Endometrial microvascular endothelial cells (primary cell): Measurements from ENCODE around the gene LINC00305. TPM values are rescaled to one million over a fixed set of nuclear protein-coding genes. Genes with fewer than 3 reads are reported as not detected.

Source experiments
- in situ Hi-C: cut with HindIII; loops from 2 replicates; pipeline ENCODE4 v1.10.0; 2017; ENCODE audit warnings: low sequenced_read_pairs, low pct_unique_long_range_greater_than_20kb; ENCODE audit errors: inconsistent ontology term
- total RNA-seq: library from RNA; depleted of rRNA; stranded (reverse); fragments of >200 nt; gene quantifications from one replicate; pipeline ENCODE4 v1.2.3, GENCODE V29; 2015; ENCODE audit errors: inconsistent ontology term

Gene LINC00305
- total RNA-seq, 1 donor from 2014 or later = not detected

DNA sequence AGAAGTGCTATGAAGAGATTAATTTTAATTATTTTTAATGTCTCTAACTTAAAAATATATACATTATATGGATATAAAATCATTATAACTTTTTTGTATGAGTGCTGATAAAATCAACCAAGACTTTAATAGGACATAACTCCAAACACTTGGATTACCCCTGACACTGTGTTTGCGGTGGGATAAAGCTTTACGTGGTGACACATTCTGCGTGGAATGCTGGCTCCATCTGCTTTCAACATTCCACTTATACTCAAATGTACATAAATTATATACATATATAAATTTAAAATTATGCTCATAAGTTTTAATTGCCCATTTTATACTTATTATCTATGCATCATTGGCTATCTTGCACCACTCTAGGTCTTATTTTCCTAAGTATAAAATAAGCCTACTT is 30.5 kb downstream of the LINC00305 start:
- in situ Hi-C loops = no loop called here

DNA sequence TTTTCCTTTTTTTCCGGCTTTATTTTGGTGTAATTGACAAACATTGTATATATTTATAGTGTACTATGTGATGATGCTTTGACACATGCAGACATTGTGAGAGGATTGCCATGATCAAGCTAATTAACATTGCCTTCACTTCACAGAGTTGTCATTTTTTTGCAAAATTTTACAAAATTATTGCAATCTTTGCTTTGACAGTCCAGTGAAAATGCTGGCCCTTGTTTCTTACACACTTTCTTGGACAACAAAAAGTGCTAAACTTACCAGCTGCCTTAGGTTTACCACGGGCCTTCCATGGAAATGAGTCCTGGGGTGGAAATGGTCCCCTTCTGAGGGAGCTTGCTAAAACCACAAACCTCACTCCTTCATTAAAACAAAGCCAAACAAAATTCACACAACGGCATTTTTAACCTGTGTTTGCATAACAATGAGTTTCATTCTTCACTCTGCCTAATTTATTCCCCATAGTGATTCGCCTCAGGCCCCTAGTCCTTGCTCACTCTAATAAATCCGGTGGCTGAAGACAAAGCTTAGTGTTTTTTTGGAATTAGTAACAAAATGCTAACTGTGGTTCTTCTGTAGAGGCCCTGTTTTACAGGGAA is 32.2 kb downstream of the LINC00305 start:
- in situ Hi-C loops = no loop called here

DNA sequence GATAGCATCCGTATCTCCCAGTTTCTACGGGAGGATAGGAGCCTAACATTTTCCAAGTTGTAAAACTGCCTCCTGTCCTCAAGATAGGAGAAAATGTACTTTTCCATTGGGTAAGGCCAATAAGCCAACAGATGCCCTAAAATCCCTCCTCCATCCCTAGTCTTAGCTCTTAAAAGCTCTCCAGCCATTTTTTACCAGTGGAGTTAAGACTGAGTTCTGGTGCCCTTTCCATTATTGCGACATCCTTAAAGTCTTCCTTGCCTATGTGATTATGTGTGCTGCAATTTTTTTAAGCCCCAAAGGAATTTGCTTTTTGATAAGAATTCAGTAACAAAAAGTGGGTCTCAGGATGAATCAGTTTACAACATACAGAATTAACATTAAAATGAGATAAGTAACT is 33.0 kb downstream of the LINC00305 start:
- in situ Hi-C loops = no loop called here

DNA sequence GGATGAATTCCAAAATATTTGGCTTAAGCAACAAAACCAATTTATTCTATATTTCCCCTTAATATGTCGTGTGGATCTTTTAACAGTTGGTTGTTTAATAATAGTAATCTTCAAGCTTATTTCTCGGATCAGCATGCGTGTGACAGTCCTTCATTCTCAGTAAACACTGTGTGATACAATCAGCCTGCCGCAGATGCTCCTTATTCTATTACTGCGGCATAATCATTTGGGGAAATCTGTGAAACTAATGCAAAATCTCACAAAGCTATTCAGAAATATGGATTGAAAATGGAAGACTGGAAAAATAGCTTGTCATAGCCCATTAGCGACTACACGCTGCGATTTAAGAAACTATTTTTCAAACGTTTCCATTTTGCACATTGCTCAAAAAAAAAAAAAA is 36.9 kb downstream of the LINC00305 start:
- in situ Hi-C loops = no loop called here

DNA sequence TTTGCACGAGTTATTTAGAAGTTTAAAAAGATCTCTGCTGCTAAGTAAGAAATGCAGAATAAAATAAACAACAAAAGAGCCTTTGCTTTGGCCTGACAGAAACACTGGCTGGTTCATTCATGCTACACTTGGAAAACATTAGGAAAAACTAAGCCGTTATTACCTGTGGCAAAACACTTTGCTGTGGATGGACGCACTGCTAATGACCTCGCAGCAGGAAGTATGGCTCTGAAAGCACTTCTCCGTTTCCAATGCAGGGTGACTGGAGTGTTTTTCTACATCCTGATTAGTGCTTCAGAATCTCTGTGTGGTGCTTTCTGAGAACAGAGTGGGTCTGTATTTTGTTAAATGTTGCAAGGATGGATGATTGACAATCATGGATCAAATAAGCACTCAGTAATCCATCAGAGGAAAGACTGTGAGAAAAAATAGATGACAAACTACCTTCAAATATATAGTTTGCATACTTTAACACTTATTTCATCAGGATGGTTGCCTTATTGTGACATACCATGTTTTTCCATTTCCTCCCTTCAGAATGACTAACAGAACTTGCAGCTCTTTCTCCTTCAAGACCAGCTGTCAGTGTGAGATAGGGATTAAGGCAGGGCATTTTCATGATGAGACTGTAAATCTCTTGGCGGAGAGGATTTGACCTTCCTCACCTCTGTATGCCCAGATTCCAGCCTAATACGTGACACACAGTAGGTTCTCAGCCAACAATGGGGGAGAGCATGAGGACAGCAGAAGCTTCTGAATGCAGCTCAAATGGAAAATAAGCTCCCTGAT is 38.0 kb downstream of the LINC00305 start:
- in situ Hi-C loops = no loop called here

DNA sequence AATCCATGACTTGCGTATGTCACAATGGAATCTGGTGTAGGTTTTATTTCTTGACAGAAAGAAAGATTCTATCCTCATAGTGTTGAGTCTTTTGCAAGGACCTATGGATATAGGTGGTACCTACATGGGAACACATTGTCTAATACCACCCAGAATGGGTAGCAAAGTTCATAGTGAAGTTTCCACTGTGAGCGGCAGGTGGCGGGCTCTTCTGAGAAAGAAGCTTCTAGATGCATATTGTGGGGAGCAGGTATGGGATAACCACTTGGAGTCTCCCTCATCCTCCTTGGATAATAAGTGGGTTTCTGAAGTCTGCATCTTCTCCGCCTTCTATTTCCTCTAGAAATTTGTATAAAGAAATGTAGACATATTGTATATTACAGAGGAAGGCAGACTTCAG is 44.9 kb downstream of the LINC00305 start:
- in situ Hi-C loops = no loop called here

DNA sequence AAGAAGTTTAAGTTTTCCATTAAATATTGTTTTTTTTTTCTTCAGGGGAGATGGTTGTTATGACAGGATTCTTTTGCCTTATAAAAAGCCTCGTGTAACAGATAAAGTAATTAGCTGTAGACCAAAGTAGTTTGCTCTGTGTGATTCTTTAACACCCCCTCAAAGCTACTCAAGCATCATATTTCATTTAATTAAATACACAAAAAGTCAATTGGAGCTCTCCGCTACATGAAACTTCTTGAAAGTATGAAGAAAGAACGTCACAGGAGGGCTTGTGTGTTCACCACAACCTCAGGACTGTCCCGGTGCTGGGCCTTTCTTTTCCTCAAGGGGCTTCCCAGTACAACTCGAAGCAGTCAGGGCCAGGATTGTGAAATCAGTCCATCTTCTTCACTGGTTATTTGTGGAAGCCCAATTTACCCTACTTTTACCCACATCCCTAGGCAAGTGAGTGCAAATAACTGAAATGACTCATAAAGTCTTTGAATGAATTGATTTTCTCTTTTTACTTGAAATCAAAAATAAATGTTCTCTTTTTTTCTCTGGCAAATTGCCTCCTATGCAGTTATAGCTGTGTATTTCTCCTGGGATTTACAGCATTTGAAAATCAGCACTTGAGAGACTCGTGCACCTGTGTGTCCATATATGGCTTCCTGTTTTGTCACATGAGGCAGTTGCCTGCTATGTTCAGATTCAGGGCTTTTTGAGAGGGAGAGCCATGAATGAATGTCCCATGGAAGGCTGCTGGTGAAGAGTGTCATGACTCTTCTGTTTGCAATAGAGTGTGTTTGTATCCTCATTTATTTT is 48.6 kb downstream of the LINC00305 start:
- in situ Hi-C loops = no loop called here

DNA sequence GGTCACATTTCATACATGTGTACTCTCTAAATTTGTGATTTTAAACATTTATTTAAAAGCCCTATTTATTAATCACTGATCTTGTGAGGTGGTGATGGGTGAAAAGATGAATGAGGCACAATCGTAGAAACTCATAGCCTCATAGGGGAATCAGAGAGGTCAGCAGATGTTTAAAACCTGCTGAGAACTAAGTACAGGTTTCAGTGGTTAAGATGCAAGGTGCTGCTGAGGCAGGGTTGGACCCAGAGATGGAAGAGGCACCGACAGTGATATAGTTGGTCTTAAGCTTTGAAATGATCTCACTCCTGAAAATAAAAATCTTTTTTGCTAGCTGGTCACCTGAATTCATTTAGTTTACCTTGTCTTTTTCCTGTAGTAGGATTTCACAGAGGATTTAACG is 49.6 kb downstream of the LINC00305 start:
- in situ Hi-C loops = no loop called here

DNA sequence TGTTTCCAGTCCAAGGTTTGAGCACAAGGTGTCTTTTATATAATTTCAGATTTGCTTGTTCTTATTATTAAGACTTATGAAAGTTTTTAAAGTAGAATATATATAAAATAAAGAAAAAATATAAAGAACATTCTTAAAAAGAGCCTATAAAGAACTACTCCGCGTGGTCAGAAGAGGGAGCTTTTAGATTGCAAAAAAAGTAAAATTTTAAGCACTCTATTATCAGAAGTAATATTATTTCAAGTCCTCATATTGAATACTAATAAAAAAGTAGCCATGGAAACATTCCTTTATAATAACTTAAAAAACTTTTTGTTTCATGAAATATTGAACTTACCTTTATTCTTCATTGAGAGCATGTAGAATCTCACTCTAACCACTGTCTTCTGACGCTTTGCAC is 51.4 kb downstream of the LINC00305 start:
- in situ Hi-C loops = no loop called here

DNA sequence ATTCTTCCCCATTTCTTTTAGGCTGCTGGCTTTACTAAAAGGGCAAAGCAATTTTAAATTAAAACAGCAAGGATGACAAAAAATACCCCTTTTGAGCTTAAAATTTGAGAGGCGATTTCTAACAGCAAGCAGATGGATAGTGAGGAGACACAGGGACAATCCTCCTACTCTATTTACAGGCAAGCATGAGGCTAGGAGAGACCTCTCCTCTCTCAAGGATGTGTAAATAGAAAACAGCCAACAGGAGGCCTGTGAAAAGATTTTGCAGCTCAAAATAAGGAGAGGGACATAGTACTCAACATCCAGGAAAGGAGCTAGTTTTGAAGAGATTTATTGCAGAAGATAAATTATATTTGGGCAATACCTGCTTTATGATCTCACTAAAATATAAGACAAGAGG is 53.8 kb downstream of the LINC00305 start:
- in situ Hi-C loops = no loop called here

DNA sequence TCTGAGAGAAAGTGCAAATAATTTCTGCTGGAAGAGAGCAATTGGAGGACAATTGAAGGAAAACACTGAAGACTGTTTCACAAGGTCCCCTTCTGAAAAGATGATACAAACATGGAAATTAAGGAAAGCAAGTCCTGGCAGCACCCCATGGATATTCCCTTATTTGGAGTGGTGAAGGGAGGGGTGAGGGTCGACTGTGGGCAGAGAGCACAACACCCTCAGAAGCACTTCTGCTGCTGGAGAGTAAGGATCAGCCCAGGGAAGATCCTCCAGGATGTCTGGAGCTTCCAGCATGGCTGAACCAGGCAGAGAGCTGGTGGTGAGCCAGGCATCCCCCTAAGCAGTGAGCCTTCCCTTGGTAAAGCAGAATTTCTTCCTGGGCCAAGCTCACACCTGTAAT is 54.7 kb downstream of the LINC00305 start:
- in situ Hi-C loops = no loop called here

DNA sequence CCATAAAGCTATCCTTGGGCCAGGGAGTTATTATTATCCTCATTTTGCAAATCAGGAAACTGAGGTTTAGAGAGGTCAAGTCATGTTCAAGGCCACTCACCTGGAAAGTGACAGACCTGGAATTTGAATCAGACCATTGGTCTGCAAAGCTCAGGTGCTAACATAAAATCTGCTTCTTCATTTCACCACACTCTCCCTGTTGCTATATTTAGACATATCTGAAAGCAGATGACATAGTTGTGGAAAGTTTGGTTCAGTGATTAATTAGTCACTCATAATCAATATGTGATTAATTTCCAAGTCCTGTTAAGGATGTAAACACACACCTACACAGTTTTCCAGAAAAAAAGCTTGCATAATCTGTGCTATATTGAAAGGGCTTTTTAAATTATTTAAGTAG is 57.4 kb downstream of the LINC00305 start:
- in situ Hi-C loops = no loop called here

DNA sequence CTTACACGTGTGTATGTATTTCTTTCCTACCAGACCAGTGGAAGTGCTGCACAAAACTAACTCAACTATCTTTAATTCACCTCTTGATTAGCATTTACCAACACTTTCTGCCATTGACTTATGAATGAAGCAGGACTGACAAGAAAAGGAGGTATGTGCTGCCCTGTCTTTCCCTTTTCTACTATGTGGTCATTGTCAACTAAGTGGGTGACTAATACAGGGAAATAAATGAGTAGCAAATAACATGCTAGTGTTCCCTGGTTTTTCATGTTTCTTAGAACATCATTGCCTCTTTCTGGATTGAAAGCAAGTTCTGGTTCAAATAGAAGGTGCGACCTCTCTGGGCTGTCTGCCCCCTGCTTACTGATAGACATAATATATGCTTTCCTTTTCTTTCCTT is 58.0 kb downstream of the LINC00305 start:
- in situ Hi-C loops = no loop called here

DNA sequence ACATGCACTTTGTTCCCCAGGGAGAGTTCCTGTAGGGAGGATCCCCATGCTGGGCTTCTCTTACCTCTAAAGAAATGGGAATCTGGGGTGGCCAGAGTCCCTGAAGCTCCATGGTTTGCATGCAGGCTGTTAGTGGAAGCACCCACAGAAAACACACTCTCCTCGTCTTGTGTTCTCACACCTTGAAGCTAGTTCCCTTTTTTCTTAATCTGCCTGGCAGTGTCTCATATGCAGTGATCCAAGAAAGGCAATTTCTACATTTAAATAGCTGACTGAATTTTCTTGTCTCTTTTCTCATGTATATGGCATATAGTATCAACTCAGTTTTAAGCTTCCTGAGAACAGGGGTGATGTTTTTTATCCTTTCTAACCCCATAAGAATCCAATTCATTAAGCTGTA is 65.0 kb downstream of the LINC00305 start:
- in situ Hi-C loops = no loop called here

DNA sequence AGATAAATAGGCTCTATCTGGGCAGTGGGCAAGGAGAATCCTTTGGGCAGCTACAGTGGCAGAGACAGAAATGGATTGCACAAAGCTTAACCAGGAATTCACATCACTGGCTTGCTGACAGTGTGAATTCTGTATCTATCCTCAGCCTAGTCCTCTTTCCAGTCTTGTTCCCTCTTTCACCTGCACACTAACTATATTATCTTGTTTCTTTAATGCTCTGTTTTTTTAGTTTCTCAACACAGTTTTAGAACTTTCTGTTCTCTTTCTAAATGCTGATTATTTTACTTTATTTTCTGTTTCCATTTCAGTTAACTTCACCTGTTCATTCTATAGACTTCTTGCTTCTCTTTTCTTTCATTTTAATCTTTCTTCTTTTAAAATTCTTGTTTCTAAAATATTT is 66.4 kb downstream of the LINC00305 start:
- in situ Hi-C loops = no loop called here

DNA sequence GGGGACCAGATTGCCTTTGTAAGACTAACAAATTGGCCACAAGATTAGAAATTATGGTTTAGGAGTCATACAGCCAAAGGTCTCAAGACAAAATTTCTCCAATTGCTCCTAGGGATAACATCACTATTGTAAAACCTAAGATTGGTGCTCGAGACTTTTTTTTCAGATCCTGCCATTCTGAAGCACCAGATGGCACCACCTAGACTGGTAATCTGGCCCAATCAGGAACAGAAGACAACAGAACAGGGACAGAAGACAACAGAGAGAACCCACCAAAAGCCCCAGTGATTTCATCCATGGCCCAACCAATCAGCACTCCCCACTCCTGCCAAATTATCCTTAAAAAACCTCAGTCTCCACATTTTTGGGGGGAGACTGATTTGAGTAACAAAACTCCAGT is 66.8 kb downstream of the LINC00305 start:
- in situ Hi-C loops = no loop called here

DNA sequence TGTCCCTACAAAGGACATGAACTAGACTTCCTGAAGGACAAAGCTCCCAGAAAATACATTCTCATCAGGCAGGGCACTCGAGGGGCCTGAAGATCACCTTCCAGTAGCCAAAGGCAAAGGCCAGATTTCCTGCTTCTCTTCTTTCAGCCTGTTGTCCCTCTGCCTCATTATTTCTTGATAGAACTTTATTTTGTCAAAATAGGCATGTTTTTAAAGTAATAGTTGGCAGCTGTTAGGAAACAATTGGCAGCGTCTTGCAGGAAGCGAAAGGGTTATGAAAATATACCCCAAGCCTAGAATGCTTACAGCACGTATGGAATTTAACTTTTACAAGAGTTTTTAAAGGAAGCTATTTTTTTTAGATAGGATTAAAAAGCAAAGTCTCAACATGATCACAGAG is 74.9 kb downstream of the LINC00305 start:
- in situ Hi-C loops = no loop called here

DNA sequence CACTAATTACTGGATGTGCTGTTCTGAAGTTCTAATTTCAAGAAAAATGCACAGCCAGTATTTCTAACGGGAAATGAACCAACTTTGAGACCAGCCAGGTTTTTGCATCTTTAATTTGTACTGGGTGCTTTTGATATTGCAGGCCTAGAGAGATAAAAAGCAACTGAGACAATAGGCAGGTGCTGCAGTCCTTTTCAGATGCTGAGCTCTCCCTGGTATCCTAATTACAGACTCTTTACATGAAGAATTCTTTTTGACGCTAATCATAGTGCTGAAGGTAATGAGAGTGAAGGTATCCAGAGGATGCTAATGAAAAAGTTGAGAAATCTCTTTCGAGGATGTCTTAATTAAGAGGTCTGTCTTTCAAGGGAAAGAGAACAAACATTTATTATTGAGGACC is 93.9 kb downstream of the LINC00305 start:
- in situ Hi-C loops = no loop called here

DNA sequence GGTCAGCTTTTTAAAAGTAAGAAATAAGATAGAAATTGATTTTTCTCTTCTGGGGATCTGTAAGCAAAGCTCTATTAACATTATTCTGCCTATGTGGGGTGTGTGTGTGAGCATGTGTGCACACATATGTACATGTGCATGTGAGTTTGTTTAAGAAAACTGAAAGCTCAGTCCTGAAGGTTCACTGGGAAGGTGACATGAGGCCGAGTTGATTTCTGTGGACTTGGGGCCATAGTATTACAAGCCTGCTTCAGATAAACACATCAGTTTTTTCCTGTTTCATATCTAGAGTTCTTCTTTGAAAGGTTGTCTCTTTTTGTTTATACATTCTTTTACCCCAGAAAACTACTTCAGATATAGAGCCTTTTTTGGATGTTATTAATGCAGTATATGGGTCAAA is 95.6 kb downstream of the LINC00305 start:
- in situ Hi-C loops = no loop called here

DNA sequence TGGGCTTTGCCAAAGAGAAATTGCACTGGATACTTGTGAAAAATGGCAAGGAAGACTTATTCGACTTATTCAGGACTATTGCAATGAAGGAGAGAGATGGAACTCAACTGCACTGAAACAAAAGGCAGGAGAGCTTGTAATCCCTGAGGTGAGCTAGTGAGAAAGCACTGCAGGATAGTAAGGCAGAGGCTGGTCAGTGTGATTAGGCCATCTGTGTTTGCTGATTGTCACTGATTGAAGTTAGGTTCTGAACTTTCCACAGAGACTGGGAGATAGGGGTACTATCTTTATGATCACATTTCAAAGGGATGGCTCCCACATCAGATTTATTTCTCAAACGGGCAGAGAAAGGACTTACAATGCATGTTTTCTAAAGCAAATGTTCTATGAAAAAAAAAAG is 96.1 kb downstream of the LINC00305 start:
- in situ Hi-C loops = no loop called here
